ENCODE measurements around the gene VPS13A. TPM values are rescaled to one million over a fixed set of nuclear protein-coding genes. Genes with fewer than 3 reads are reported as not detected.

The VPS13A gene
- total RNA-seq, 1 experiment from 2014 or later = 31.5 TPM

GRCh38 chr9:77422969-77423368, 245.6 kb downstream of the VPS13A start:
- Mint-ChIP-seq H3K4me3 (no peak overlapping the region), H3K4me1 (no peaks in the 10 kb centered on the region), H3K27ac (no peak overlapping the region), H3K9me3 (no peaks in the 10 kb centered on the region), H3K27me3 (ENCODE audit: low read depth) (no peaks in the 10 kb centered on the region), H3K36me3 (peaks cover 27% of the 10 kb centered on the region)
- ATAC-seq (no peak), DNase-seq (ENCODE audit: low spot score) (no peak)
- TF ChIP-seq AFF4 (CRISPR knock-in tag; IDR thresholded peaks at IDR 0.05; ENCODE audit: borderline replicate concordance) (no peak), GRHL2 (CRISPR knock-in tag; IDR thresholded peaks at IDR 0.05; ENCODE audit: insufficient replicate concordance, severe bottlenecking) (no peak), JAZF1 (CRISPR knock-in tag; IDR thresholded peaks at IDR 0.05) (no peak), STAT6 (CRISPR knock-in tag; conservative IDR thresholded peaks at IDR 0.05; ENCODE audit: low read depth) (no peak), GTF2I (CRISPR knock-in tag; conservative IDR thresholded peaks at IDR 0.05) (no peak), TEAD1 (CRISPR knock-in tag; IDR thresholded peaks at IDR 0.05) (no peak), ZNF396 (CRISPR knock-in tag; IDR thresholded peaks at IDR 0.05; ENCODE audit: borderline replicate concordance) (no peak), SOX15 (CRISPR knock-in tag; IDR thresholded peaks at IDR 0.05) (no peak), PREB (CRISPR knock-in tag; IDR thresholded peaks at IDR 0.05; ENCODE audit: borderline replicate concordance) (no peak), CTCF (IDR thresholded peaks at IDR 0.05) (no peak)
- ChIA-PET CTCF (interaction anchor here (4.2 kb wide), 1 partner anchor 11 kb away, joined by 14 read pairs; no protein-coding TSS in a partner anchor), POLR2A (no interaction called here)

- H3K9me3 Mint-ChIP-seq = no peaks in the 10 kb centered on the region
- ATAC-seq = no peak
- POLR2A ChIA-PET = no interaction called here
- DNase-seq (ENCODE audit: low spot score) = no peak
- H3K4me1 Mint-ChIP-seq = no peaks in the 10 kb centered on the region
- CTCF ChIA-PET = interaction anchor here (1.2 to 4.2 kb wide), 2 partner anchors 10 to 32 kb away, joined by 4 to 14 read pairs; no protein-coding TSS in a partner anchor
- H3K27ac Mint-ChIP-seq = no peak overlapping the region
- peaks cover 32% of the 10 kb centered on the region for H3K36me3 Mint-ChIP-seq
- H3K27me3 Mint-ChIP-seq (ENCODE audit: low read depth) = no peaks in the 10 kb centered on the region
- no peak overlapping the region for H3K4me3 Mint-ChIP-seq
- TF ChIP-seq AFF4 (CRISPR knock-in tag; IDR thresholded peaks at IDR 0.05; ENCODE audit: borderline replicate concordance) = no peak
- TF ChIP-seq ZNF396 (CRISPR knock-in tag; IDR thresholded peaks at IDR 0.05; ENCODE audit: borderline replicate concordance) = no peak
- no peak for TF ChIP-seq FOXJ3 (CRISPR knock-in tag; IDR thresholded peaks at IDR 0.05; ENCODE audit: borderline replicate concordance)
- TF ChIP-seq AR (CRISPR knock-in tag; IDR thresholded peaks at IDR 0.05) = no peak
Observed at GRCh38 chr9:77423841-77424240, 246.5 kb downstream of the VPS13A start.

All from WTC11 (cell line).